Breast epithelium (tissue), 4 donors: Measurements from ENCODE around the gene TNF. TPM values are rescaled to one million over a fixed set of nuclear protein-coding genes. Genes with fewer than 3 reads are reported as not detected.
A peak's percentile ranks its signal among the peaks of the same experiment; 100 is the strongest.
"Not testable (repeated sequence)": the region's sequence is repeated elsewhere in the genome, so short reads cannot be mapped to it uniquely, and the experiment has no call there.

ENCODE experiments used
- DNase-seq, 2 donors: peaks; one replicate each; pipeline ENCODE4 v3.0.0-alpha.2; 2019; ENCODE audit warnings: low spot score in 2 of 2
- H3K27ac ChIP-seq, 2 donors: fragments of 200-600 bp; sonication (generic) in 1 of 2; one replicate each; pipeline ENCODE4 v1.5.1; 2016 to 2019; ENCODE audit warnings: mild to moderate bottlenecking in 1 of 2
- H3K27me3 ChIP-seq, 2 donors: fragments of 200-600 bp; sonication (generic) in 1 of 2; one replicate each; pipeline versions ENCODE4 v1.5.1 to v1.6.0; 2017 to 2019; ENCODE audit warnings: control low read depth in 1 of 2, mild to moderate bottlenecking in 1 of 2
- H3K36me3 ChIP-seq: fragments of 200-600 bp; one replicate; pipeline ENCODE4 v1.5.1; 2019
- H3K4me1 ChIP-seq, 2 donors: fragments of 200-600 bp; sonication (generic); one replicate each; pipeline ENCODE4 v1.5.1; 2016 to 2019; ENCODE audit warnings: control low read depth in 1 of 2
- H3K4me3 ChIP-seq, 3 donors: fragments of 200-600 bp; sonication (generic); 1 replicate in 2 of 3; 2 replicates in 1 of 3; pipeline ENCODE4 v1.5.1; 2016 to 2019; ENCODE audit warnings: mild to moderate bottlenecking in 3 of 3, moderate library complexity in 2 of 3
- H3K9me3 ChIP-seq, 2 donors: fragments of 200-600 bp; sonication (generic) in 1 of 2; one replicate each; pipeline ENCODE4 v1.5.1; 2016 to 2019; ENCODE audit warnings: control low read depth in 1 of 2
- POLR2A ChIP-seq: fragments of 450-650 bp; IDR thresholded peaks from one replicate; pipeline ENCODE4 v1.6.1; 2016; ENCODE audit warnings: antibody characterized with exemption, mild to moderate bottlenecking, moderate library complexity
- POLR2AphosphoS5 ChIP-seq, 3 donors: sonication (generic); formaldehyde crosslinking; IDR thresholded peaks; one replicate each; pipeline ENCODE4 v1.6.1; 2017; ENCODE audit warnings: antibody characterized with exemption in 3 of 3
- intact Hi-C: fragments of 100-400 bp; cut with DNase I; formaldehyde crosslinking; loops from one replicate; pipeline ENCODE4 v1.15.1; 2023; ENCODE audit warnings: low total_unique reads
- total RNA-seq, 3 donors: library from RNA; depleted of rRNA; stranded (reverse); fragments of >200 nt; gene quantifications; one replicate each; pipeline ENCODE4 v1.1.0, GENCODE V29; 2016
- TF ChIP-seq, protein P1 (sequence below), 3 donors: fragments of 450-650 bp; IDR thresholded peaks; one replicate each; pipeline ENCODE4 v1.5.1; 2016 to 2017; ENCODE audit warnings: antibody characterized with exemption in 3 of 3, mild to moderate bottlenecking in 3 of 3, moderate library complexity in 3 of 3

TNF gene
- total RNA-seq, 3 donors from 2014 or later, result 0.33 to 0.73 TPM; not detected in 1

DNA sequence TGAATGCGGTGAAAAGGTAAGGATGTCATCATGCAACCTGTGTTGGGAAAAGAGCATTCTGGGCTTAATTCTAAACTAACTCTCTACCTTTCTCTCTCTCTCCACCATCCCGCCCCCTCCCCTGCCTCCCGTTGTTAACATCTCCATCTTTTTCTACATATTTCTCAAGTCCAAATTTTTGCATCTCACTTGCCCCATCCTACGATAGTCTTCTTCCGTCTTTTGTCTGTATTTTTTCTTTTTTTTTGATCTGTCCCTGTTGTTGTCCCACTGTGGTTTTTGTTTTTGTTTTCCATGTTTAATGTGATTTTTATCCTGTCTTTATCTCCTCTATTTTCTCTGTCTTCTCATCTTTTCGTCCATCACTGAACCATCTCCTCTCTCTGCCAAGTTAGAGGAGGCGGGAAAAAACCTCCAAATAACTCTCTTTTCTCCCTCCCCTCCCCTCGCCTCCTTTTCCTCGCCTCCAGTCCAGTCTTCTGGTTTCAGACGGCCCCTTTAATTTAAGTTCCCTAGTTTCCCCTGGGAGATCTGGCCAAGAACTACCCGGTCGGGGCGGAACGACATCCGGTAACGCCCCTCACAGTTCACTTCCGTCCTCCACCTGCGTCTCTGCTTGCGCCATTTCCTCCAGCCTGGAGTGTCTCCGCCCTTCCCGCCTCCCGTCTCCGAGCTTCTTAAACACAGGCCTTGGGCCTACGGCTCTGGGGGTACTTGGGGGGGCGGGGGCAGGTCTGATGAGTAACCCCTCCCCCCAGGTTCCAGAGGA lies 28.2 kb upstream of the TNF start, which contains the start of gene NFKBIL1:
NFKBIL1 (plus strand) TSS at position 651 of the 769 bp plus-strand sequence; CDS start at position 738, 87 bp downstream.
- Histone ChIP-seq H3K4me1 (peaks cover 0 to 11% of the 10 kb centered on the region in 2 donors), H3K36me3 (no peaks in the 10 kb centered on the region), H3K27me3 (no peaks in the 10 kb centered on the region), H3K4me3 (peak within 1 kb of the TSS; percentile 21 to 67 (median 50)), H3K27ac (peak within 1 kb of the TSS; percentile 75 to 84), H3K9me3 (no peaks in the 10 kb centered on the region)
- TF ChIP-seq POLR2AphosphoS5 (IDR thresholded peaks at IDR 0.05) (peak; percentile 55 to 91 (median 87)), POLR2A (peak; percentile 31)
- TF ChIP-seq, protein P1, sequence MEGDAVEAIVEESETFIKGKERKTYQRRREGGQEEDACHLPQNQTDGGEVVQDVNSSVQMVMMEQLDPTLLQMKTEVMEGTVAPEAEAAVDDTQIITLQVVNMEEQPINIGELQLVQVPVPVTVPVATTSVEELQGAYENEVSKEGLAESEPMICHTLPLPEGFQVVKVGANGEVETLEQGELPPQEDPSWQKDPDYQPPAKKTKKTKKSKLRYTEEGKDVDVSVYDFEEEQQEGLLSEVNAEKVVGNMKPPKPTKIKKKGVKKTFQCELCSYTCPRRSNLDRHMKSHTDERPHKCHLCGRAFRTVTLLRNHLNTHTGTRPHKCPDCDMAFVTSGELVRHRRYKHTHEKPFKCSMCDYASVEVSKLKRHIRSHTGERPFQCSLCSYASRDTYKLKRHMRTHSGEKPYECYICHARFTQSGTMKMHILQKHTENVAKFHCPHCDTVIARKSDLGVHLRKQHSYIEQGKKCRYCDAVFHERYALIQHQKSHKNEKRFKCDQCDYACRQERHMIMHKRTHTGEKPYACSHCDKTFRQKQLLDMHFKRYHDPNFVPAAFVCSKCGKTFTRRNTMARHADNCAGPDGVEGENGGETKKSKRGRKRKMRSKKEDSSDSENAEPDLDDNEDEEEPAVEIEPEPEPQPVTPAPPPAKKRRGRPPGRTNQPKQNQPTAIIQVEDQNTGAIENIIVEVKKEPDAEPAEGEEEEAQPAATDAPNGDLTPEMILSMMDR (IDR thresholded peaks at IDR 0.05), result peak in 1 of 3 donors; percentile 9
- intact Hi-C loops, result loop anchor here (5.0 kb wide), 1 partner anchor 45 kb away; the partner anchor contains the start of gene NCR3
- DNase-seq, result peak; percentile 95

DNA sequence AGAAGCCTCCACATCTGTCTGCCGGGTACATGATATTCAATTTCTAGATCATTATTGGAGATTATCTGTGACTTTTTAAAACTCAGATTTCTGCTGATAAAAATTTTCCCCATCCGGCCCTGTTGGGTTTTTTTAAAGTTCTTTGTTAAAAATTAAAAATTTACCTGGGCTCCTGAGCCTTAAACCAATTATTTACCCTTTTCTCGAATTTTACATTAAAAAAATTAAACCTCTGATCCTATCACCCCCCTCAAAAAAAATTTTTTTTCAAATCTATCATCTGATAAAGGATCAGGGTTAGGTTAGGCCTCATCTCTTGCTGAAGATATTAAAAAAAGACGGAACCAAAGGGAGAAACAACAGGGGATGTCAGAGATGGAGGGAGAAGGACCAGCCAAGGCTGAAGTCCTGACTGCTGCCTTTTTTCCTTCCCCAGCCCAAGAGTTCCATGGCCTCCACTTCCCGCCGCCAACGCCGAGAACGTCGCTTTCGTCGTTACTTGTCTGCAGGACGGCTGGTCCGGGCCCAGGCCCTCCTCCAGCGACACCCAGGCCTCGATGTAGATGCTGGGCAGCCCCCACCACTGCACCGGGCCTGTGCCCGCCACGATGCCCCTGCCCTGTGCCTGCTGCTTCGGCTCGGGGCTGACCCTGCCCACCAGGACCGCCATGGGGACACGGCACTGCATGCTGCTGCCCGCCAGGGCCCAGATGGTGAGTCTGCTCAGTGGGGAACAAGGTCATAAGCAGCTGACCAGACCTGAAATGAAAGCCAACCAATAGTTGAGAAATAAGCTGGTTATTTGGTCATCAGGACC lies 27.4 kb upstream of the TNF start:
- no peaks in the 10 kb centered on the region for H3K9me3 ChIP-seq
- H3K36me3 ChIP-seq, result no peaks in the 10 kb centered on the region
- intact Hi-C loops, result loop anchor here (5.0 kb wide), 1 partner anchor 44 kb away; the partner anchor contains the start of gene NCR3
- peak overlapping the region; percentile 75 to 84 for H3K27ac ChIP-seq
- H3K4me3 ChIP-seq, result peak overlapping the region; percentile 21 to 67 (median 50)
- TF ChIP-seq POLR2AphosphoS5 (IDR thresholded peaks at IDR 0.05), result no peak
- TF ChIP-seq POLR2A, result no peak
- TF ChIP-seq, protein P1 (IDR thresholded peaks at IDR 0.05), result no peak
- peaks cover 0 to 7% of the 10 kb centered on the region in 2 donors for H3K4me1 ChIP-seq
- no peak for DNase-seq
- H3K27me3 ChIP-seq, result no peaks in the 10 kb centered on the region

DNA sequence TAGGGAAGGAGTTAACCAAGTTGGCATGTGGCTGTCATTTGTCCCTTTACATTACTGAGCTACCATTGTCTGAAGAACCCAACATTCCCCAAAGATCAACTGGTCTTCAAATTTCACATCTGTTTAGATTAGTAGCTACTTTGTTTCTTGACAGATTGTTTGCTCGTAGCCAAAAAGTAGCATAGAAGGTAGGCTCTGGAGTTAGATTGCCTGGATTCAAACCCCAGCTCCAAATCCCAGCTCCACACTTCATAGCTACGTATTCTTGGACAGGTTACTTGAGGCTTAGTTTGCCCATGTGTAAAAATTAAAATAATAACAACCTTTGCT lies 26.9 kb upstream of the TNF start:
- peak overlapping the region; percentile 69 to 75 for H3K27ac ChIP-seq
- DNase-seq, result no peak
- intact Hi-C loops, result loop anchor here (5.0 kb wide), 1 partner anchor 44 kb away; the partner anchor contains the start of gene NCR3
- no peaks in the 10 kb centered on the region for H3K36me3 ChIP-seq
- peaks cover 0 to 6% of the 10 kb centered on the region in 2 donors for H3K4me1 ChIP-seq
- no peaks in the 10 kb centered on the region for H3K9me3 ChIP-seq
- H3K4me3 ChIP-seq, result peak overlapping the region in 2 of 3 donors; percentile 50 to 67
- H3K27me3 ChIP-seq, result no peaks in the 10 kb centered on the region
- TF ChIP-seq, protein P1 (IDR thresholded peaks at IDR 0.05), result no peak
- TF ChIP-seq POLR2A (no peak), POLR2AphosphoS5 (IDR thresholded peaks at IDR 0.05) (no peak)

DNA sequence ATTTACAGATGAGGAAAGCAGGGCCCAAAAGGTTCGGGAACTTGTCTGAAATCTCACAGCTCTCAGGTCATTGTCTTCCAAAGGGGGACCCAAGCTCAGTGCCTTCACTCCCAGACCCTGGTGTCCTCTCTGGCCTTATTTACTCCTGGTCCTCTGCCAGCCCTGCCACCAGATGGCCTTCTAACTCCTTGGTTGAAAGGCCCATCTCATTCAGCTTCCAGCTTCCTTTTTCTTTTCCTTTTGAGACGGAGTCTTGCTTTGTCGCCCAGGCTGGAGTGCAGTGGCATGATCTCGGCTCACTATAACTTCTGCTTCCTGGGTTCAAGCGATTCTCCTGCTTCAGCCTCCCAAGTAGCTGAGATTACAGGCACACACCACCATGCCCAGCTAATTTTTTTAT lies 24.0 kb upstream of the TNF start:
- H3K27me3 ChIP-seq, H3K27ac ChIP-seq, intact Hi-C loops, H3K4me3 ChIP-seq, DNase-seq, H3K36me3 ChIP-seq, H3K4me1 ChIP-seq, H3K9me3 ChIP-seq: not testable (repeated sequence)
- TF ChIP-seq, protein P1 (IDR thresholded peaks at IDR 0.05), result peak in 1 of 3 donors; percentile 13
